ENCODE results near the gene UBE2D2. TPM values are rescaled to one million over a fixed set of nuclear protein-coding genes. Genes with fewer than 3 reads are reported as not detected.
"Not testable (repeated sequence)": the region's sequence is repeated elsewhere in the genome, so short reads cannot be mapped to it uniquely, and the experiment has no call there.

The UBE2D2 gene
- total RNA-seq, result 78.2 and 86.7 TPM in 2 replicates

DNA sequence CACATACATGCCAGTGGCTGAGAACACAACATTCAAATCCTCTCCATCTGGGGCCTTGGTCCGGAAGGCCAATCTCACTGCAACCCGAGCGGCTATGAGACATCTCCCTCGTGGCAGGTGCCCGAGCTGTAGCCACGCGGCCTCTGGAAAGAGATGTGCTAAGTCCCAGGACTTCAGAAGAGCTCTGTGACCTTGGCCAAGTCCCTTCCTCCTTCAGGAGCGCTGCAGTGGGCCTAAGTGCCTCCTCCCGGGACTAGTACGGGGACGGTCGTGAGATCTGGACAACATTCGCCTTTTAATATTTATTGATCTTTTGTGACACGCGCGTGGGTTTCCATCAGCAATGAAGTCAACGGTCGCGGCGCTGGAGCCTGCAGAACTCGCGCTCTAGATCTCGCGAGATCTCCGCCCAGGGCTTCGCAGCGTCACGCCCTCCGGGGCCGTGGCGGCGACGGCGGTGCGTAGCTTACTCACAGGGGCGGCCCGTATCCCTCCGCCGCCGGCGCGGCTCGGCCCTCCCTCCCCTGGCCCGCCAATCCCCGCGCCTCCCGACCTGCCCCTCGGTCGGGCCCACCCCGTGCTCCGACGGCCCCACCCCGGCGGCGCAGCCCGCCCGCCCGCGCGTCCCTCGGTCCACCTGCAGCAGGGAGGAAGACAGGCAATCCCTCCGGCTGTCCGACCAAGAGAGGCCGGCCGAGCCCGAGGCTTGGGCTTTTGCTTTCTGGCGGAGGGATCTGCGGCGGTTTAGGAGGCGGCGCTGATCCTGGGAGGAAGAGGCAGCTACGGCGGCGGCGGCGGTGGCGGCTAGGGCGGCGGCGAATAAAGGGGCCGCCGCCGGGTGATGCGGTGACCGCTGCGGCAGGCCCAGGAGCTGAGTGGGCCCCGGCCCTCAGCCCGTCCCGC lies at the start of gene UBE2D2:
Gene UBE2D2, plus strand, starts transcription at position 588 of the 903 bp plus-strand sequence. CDS start 453 bp downstream, outside the sequence.
- DNase-seq (ENCODE audit: low read depth), result peak; percentile 89

DNA sequence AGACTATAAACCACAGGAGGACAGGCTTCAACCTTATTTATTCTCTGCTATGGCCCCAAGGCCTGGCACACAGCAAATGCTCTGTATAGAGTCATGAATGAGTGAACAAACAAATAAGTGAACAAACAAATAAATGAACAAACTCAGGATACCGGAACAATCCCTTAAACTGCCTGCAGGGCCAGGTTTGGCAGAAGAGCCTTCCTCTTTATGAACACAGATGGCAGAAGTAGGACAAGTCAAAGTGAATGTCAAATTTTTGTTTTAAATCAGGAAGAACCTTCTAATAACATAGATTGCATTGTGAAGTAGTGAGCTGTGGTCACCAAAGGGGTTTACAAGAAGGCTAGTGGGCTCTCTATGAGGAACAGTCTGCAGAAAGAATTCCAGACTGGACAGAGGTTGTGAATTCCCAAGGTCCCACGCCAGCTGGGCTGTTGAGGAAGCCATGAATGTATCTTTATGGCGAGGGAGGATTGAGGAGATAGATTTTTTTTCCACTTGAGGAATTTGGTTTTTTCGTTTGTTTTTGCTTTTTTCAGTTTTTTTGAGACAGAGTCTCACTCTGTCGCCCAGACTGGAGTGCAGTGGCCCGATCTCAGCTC lies 48.3 kb upstream of the UBE2D2 start:
- DNase-seq (ENCODE audit: low read depth), result no peak

DNA sequence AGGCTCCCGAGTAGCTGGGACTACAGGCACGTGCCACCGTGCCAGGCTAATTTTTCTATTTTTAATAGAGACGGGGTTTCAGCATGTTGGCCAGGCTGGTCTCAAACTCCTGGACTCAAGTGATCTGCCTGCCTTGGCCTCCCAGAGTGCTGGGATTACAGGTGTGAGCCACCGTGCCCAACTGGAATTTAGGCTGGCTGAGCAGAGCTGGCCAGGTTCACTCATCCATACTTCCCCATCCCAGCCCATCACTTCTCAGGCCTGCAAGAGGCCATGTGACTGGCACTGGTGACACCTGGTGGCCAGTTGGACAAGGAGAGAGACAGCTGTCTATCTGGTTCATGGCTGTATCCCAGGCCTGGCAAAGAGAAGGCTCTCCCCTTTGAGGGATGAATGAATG lies 47.7 kb upstream of the UBE2D2 start:
- peak; percentile 78 for DNase-seq (ENCODE audit: low read depth)

DNA sequence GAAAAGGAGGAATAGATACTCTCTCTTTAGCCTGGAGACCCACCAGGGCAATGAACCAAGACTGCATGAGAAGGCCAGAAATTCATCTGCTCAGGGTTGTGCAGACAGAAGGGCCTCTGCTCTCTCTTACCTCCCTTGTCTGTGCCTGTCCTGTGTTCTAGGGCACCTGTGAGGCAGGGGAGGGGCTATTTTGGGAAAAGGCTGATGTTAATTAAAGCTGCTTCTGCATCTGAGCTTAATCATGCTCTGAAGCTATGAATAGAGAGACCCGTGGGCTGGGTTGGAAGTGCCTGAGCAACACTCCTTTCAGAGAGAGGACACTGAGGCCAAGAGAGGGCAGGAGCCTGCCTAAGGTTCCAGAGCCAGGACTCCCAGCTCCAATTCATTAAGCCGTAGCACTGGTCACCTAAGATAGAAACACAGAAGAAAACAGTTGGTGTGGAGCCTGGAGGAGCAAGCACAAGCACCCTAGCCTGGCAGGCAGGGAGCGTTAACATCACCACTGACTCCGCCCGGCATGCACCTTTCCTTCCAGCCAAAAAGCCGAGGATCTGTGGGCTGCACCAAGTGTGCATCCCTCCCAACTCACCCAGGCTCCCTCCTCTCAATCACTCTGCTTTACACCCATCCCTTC lies 47.2 kb upstream of the UBE2D2 start:
- DNase-seq (ENCODE audit: low read depth), result no peak

DNA sequence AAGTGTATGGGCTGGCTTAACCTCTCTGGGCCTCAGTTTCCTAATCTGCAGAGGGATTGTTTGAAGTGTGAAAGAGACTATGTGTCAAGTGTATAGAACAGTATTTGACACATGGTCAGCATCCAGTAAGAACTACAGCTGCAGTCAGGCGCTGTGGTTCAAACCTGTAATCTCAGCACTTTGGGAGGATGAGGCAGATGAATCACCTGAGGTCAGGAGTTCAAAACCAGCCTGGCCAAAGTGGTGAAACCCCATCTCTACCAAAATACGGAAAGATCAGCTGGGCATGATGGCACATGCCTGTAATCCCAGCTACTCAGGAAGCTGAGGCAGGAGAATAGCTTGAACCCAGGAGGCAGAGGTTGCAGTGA lies 46.7 kb upstream of the UBE2D2 start:
- DNase-seq (ENCODE audit: low read depth), result no peak

DNA sequence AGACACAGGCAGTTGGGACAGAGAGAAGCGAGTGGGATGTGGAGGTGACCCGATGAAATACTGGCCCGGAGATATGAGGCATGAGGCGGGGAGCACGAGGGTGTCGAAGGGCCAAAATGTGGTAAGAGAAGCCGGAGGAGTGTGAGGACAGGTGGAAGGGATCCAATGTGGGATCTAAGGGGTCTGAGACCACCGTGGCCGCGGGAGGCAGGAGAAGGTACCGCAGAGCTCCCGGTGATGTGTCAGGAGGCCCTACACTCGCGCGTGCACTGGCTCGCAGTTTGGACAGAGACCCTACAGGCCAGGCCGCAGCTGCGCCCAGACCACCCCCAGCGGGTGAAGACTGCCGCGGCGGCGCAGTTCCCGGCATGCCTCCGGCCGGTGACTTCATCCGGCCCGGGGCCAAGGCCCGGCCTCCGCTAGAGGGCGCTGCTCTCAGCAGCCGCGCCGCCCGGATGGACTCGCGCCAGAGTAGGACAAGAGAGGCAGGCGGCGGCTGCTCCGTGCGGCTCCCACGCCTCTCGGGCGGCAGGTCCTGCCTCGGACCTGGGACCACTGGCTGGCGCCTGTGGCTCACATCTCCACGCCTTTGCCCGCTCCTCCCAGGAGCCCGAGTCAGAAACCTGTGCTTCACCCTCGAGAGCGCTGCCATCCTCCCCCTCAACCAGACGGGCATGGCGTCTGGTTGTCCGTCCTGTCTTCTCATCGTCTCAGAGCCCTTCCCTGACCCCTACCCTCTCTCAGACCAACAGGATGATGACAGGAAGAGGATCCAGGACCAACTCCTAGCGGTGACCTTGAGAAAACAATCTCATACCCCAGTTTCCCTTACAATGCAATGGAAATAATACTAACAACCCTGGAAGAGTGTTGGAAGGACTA lies 43.2 kb upstream of the UBE2D2 start:
- DNase-seq (ENCODE audit: low read depth), result peak; percentile 41

DNA sequence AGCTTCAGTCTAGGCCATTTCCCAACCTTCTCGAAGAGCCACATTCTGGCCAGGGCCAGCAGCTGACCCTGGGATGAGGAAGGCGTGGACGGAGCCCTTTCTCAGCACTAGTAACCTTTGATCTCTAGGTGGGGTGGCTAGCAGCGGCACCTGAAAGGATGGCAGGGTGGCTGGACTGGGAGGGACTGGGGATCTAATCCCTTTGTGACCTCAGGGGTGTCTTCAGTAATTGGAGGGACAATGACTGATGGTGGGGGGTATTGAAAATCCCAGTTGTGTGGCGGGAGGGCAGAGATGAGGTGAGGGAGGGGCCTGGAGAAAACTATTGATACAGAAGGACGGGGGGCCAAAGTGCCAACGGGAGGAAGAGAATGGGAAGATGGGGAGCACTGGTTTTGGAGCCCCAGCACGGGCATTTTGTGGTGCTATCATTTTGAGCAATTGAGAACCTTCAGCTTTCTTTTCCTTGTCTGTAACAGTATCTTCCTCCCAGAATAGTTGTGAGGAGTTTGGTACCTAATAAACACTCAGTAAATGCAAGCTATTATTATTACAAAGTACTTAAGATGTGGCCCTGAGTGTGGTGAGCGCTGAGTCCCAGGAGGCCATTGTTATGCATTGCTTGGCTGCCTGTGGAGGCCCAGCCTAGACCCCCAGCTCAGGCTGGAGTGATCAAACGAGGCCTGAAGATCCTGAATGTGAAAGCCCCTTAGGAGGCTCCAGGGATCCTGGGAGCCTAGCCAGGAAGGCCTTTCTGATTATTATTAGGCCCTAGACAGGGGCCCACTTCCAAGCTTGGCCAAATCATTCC lies 37.3 kb upstream of the UBE2D2 start:
- DNase-seq (ENCODE audit: low read depth), result no peak

DNA sequence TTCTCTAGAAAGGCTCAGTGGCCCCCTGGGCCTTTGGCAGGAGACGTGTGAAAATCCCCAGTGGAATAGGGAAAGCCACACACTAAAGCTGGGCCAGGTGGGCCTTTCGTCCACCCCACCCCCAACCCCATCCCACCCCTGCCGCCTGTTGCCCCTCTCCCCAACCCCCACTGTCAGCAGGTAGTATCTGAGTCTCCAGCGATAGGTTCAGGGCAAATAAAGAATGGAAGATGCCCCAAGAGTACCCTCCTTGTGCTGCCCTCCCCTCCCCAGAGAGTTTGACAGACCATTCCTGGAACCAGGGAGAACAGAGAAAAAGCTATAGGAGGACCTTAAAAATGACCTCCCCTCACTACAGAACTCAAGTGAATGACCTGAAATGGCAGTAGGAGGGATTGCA lies 36.7 kb upstream of the UBE2D2 start:
- DNase-seq (ENCODE audit: low read depth), result no peak

DNA sequence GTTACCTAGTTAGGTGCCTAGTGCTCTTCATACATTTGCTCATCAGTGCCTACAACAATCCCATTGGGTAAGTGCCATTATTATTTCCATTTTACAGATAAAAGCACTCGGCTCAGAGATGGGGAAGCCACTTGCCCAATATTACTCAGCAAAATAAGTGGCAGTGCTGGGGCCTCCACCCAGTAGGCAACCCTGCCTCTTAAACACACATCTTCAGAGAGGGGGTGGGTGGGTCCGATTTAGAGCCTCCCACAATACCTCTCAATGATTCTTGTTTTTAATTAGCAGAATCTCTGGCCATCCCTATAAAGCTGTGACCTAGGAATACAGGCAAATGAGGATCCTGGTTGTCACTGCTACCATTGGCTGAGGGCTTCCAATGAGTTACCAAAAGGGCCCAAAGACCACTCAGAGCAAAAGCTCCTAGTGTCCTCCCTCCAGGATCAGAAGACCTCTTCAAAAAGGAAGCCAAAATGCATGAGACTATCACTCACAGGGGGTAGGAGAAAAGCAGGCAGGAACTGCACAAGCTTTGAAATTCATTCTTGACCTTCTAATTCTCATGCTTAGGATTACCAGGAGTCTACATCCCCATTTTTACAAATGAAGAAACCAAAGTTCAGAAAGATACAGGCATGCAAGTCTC lies 36.1 kb upstream of the UBE2D2 start:
- no peak for DNase-seq (ENCODE audit: low read depth)

DNA sequence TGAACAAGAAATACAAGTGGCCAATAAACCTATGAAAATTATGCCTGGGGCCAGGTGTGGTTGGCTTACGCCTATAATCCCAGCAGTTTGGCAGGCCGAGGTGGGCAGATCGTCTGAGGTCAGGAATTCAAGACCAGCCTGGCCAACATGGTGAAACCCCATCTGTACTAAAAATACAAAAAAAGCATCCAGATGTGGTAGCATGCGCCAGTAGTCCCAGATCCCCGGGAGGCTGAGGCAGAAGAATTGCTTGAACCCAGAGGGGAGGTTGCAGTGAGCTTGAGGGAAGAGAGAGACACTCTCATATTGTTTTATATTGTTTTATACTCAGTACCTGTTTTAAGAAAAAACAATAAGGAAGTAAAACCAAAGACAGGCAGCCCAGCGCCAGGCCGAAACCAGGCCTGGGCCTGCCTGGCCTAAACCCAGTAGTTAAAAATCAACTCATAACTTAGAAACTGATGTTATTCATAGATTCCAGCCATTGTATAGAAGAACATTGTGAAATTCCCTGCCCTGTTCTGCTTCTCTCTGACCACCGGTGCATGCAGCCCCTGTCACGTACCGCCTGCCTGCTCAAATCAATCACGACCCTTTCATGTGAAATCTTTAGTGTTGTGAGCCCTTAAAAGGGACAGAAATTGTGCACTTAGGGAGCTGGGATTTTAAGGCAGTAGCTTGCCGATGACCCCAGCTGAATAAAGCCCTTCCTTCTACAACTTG lies 35.4 kb upstream of the UBE2D2 start:
- peak; percentile 70 for DNase-seq (ENCODE audit: low read depth)

DNA sequence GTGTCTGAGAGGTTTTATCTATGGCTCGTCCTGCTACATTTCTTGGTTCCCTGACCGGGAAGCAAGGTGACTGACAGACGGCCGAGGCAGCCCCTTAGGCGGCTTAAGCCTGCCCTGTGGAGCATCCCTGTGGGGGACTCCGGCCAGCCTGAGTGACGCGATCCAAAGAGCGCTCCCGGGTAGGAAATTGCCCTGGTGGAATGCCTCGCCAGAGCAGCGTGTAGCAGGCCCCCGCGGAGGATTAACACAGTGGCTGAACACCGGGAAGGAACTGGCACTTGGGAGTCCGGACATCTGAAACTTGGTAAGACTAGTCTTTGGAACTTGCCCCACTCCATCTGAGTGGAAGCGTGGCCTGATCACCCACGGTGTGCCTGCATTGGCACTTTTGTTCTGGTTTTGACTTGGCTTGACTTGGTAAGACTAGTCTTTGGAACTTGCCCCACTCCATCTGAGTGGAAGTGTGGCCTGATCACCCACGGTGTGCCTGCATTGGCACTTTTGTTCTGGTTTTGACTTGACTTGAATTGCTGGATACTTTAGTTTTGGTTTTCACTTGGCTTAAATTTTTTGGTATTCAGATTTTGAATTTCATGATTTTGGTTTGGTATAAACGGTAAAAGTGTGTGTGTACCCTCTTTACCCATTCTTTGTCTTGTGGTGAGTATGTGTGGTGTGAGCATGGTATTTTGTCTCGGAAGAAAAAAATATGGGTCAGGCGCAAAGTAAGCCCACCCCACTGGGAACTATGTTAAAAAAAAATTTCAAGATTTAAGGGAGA lies 34.6 kb upstream of the UBE2D2 start:
- DNase-seq (ENCODE audit: low read depth), result peak; percentile 42

DNA sequence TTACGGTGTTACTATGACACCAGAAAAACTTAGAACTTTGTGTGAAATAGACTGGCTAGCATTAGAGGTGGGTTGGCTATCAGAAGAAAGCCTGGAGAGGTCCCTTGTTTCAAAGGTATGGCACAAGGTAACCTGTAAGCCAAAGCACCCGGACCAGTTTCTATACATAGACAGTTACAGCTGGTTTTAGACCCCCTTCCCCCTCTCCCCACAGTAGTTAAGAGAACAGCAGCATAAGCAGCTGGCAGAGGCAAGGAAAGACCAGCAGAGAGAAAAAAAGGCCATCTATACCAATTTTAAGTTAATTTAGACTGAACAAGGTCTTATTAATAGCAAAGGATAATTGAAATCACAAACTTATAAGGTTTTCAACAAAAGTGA lies 34.1 kb upstream of the UBE2D2 start:
- not testable (repeated sequence) for DNase-seq (ENCODE audit: low read depth)

DNA sequence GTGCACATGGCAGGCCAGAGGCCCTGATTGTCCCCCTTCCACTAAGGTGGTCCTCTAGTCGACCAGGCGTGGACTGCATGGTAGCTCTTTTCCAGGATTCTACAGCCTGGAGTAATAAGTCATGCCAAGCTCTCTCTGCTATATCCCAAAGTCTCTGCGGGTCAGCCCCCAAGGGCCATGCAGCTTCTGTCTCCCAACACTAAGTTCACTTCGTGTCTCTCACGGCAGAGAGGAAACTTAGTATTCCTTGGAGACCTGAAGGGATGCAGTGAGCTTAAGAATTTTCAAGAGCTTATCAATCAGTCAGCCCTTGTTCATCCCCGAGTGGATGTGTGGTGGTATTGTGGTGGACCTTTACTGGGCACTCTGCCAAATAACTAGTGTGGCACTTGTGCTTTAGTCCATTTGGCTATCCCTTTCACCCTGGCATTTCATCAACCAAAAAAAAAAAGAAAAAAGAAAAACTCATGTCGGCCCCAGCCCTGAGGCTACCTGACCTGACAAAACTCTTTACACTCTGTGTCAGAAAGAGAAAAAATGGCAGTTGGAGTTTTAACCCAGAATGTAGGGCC lies 33.2 kb upstream of the UBE2D2 start:
- DNase-seq (ENCODE audit: low read depth), result peak; percentile 42

DNA sequence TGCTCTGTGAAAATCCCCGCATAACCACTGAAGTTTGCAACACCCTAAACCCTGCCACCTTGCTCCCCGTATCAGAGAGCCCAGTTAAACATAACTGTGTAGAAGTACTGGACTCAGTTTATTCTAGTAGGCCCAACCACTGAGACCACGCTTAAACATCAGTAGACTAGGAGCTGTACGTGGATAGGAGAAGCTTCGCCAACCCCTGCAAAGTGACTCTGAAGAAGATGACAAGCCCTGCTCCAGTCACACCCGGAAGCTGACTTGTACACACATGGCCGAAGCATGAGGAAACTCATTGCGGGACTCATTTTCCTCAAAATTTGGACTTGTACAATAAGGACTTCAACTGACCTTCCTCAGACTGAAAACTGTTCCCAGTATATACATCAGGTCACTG lies 32.4 kb upstream of the UBE2D2 start:
- DNase-seq (ENCODE audit: low read depth), result not testable (repeated sequence)

DNA sequence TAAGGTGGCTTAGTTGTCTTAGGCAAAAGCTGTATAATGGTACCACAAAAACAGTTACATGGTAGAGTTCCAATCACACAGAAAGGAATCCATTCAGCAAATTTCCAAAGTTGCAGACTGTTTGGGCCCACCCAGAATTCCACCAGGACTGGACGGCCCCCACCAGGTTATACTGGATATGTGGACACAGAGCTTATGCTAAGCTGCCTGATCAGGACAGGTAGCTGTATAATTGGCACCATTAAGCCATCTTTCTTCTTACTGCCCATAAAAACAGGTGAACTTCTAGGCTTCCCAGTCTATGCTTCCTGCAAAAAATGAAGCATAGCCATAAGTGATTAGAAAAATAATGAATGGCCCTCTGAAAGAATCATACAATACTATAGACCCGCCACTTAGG lies 31.1 kb upstream of the UBE2D2 start:
- DNase-seq (ENCODE audit: low read depth), result not testable (repeated sequence)

DNA sequence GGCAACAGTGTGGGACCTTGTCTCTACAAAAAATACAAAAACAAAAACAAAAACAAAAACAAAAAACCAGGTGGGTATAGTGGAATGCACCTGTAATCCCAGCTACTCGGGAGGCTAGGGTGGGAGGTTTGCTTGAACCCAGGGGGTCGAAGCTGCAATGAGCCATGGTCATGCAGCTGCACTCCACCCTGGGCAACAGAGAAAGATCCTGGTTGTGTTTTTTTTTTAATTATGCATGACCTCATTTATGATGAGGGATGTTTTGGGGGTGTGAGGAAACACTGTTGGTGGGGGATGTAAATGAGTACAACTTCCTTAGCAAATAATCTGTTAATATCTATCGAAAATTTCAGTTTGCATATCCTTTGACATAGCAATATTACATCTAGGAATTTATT lies 29.4 kb upstream of the UBE2D2 start:
- no peak for DNase-seq (ENCODE audit: low read depth)

DNA sequence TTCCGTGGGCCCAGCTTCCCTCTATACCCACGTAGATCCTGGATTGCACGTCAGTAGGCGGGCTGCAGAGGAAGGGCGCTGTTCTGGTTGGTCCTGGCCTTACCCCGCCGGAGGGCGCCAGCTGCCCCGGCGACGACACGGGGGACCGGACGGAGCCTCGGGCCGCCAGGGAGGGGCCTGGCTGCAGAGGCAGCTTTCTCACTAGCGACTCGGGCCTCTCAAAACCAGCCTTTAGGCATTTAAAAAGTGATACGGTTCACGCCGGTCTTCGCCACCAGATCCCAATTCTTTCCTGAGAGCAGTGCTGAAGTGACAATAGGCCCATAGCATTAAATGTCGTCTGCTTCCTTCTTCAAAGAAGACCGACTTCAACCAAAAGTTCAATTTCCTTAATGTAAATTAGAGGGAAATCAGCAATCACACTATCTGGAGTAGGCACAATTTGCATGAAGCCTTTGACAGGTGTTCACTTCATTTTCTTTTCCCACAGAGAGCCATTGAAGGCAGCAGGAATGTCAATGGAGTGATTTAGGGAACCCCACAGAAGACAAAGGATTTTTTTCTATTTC lies 17.6 kb upstream of the UBE2D2 start:
- DNase-seq (ENCODE audit: low read depth), result no peak

DNA sequence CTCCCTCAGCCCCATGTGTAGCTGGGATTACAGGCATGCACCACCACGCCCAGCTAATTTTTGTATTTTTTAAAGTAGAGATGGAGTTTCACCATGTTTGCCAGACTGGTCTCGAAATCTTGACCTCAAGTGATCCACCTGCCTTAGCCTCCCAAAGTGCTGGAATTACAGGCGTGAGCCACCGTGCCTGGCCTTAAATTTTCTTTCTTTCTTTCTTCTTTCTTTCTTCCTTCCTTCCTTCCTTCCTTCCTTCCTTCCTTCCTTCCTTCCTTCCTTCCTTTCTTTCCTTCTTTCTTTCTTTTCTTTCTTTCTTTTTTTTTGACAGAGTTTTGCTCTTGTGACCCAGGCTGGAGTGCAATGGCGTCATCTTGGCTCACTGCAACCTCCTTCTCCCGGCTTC lies 14.5 kb upstream of the UBE2D2 start:
- DNase-seq (ENCODE audit: low read depth), result not testable (repeated sequence)

All from renal cortical epithelial cell (primary cell).